K562 (cell line): ENCODE results near the gene RNF121. TPM values are rescaled to one million over a fixed set of nuclear protein-coding genes. Genes with fewer than 3 reads are reported as not detected.

ENCODE experiments used
- ATAC-seq: fragments of 200-7000 bp; cut with Tn5 transposase; 3 replicates; pipeline ENCODE4 v1.9.1; 2020; ENCODE audit warnings: moderate library complexity
- BruUV-seq: library from RNA; stranded (reverse); fragments of 400-500 nt; replicated peaks from 2 replicates; lab custom pipeline; 2021; lab: Mats Ljungman, UMichigan
- CTCF ChIA-PET: fragments of 300-600 bp; formaldehyde crosslinking; extraction: SDS; loops from one replicate; lab custom pipeline; 2021; ENCODE audit warnings: low intra/inter-chr PET ratio; lab: Yijun Ruan, JAX
- POLR2A ChIA-PET: fragments of 300-600, 350-650 bp; sonication (Branson Sonifier 250); formaldehyde crosslinking; extraction: SDS; loops from one replicate; lab custom pipeline; 2021; ENCODE audit warnings: antibody characterized with exemption, inconsistent platforms; lab: Yijun Ruan, JAX
- DNase-seq, 4 experiments: peaks; one replicate each; pipeline versions ENCODE4 v3.0.0 to v3.0.0-alpha.2; 2011 to 2018; ENCODE audit warnings: low spot score in 3 of 4, mixed read lengths in 3 of 4; ENCODE audit errors: extremely low read depth in 1 of 4
- FAIRE-seq: peaks from 2 replicates; lab custom pipeline; 2011; peaks lifted over from hg19 to GRCh38; lab: Jason Lieb, UNC
- H2AFZ ChIP-seq: 2 replicates; pipeline ENCODE4 v1.6.0; 2011; ENCODE audit warnings: low read depth, low read length, control low read depth, inconsistent platforms
- H3K27ac ChIP-seq: fragments of 200-600 bp; 3 replicates; pipeline ENCODE4 v1.8.0; 2011; ENCODE audit warnings: low read depth, mild to moderate bottlenecking, control low read depth, inconsistent platforms, low read length, moderate library complexity, mixed read lengths; ENCODE audit errors: extremely low read depth
- H3K27me3 ChIP-seq, 2 experiments: fragments of 300-600 bp in 1 of 2; 2 replicates in 1 of 2; 3 replicates in 1 of 2; pipeline versions ENCODE4 v1.6.0 to v1.8.0; 2011; ENCODE audit warnings: inconsistent platforms in 2 of 2, low read length in 2 of 2, mild to moderate bottlenecking in 1 of 2, mixed read lengths in 1 of 2, moderate library complexity in 1 of 2; ENCODE audit not compliant: control insufficient read depth in 2 of 2, insufficient read depth in 2 of 2
- H3K36me3 ChIP-seq: fragments of 300-600 bp; 3 replicates; pipeline ENCODE4 v1.8.0; 2011; ENCODE audit warnings: mild to moderate bottlenecking, low read length, inconsistent platforms; ENCODE audit not compliant: control insufficient read depth, insufficient read depth
- H3K4me1 ChIP-seq, 2 experiments: fragments of 200-600 bp in 1 of 2; replicated peaks in 1 of 2; 2 replicates in 1 of 2; 3 replicates in 1 of 2; pipeline versions ENCODE4 v1.5.1 to v1.8.0; 2011; ENCODE audit warnings: inconsistent platforms in 2 of 2, low read length in 2 of 2, mild to moderate bottlenecking in 1 of 2, mixed read lengths in 1 of 2, moderate library complexity in 1 of 2; ENCODE audit not compliant: control insufficient read depth in 2 of 2, insufficient read depth in 2 of 2
- H3K4me2 ChIP-seq: 2 replicates; pipeline ENCODE4 v1.6.1; 2011; ENCODE audit warnings: low read length, control low read depth, inconsistent platforms, mixed read lengths; ENCODE audit not compliant: insufficient read depth
- H3K4me3 ChIP-seq: fragments of 200-600 bp; sonication (generic), shearing (Covaris generic); 2 replicates; pipeline ENCODE4 v1.5.1; 2016; ENCODE audit warnings: control low read depth, inconsistent platforms
- H3K79me2 ChIP-seq: fragments of 200-600 bp; 3 replicates; pipeline ENCODE4 v1.8.0; 2011; ENCODE audit warnings: low read length, inconsistent platforms; ENCODE audit not compliant: control insufficient read depth, insufficient read depth
- H3K9ac ChIP-seq, 2 experiments: 2 replicates each; pipeline versions ENCODE4 v1.6.0 to v1.6.1; 2011; ENCODE audit warnings: low read depth in 2 of 2, low read length in 2 of 2, control low read depth in 1 of 2, inconsistent platforms in 1 of 2, mild to moderate bottlenecking in 1 of 2, mixed read lengths in 1 of 2; ENCODE audit not compliant: insufficient read depth in 1 of 2
- H3K9me1 ChIP-seq: one replicate; pipeline ENCODE4 v1.6.0; 2011; ENCODE audit warnings: inconsistent platforms, mild to moderate bottlenecking, low read length, moderate library complexity; ENCODE audit not compliant: control insufficient read depth, insufficient read depth
- H3K9me3 ChIP-seq: replicated peaks from 2 replicates; pipeline ENCODE4 v1.5.1; 2011; ENCODE audit warnings: low read depth, low read length, inconsistent platforms; ENCODE audit not compliant: control insufficient read depth, insufficient read depth
- H4K20me1 ChIP-seq: replicated peaks from 2 replicates; pipeline ENCODE4 v1.6.1; 2011; ENCODE audit warnings: low read length, inconsistent platforms, mixed read lengths; ENCODE audit not compliant: control insufficient read depth, insufficient read depth
- HBP1 ChIP-seq: fragments of 450-650 bp; formaldehyde crosslinking; IDR thresholded peaks from 2 replicates; pipeline ENCODE4 v1.4.0; 2022; ENCODE audit warnings: missing genetic modification characterization
- HDGF ChIP-seq: fragments of 450-650 bp; IDR thresholded peaks from 2 replicates; pipeline ENCODE4 v1.6.1; 2016
- KAT7 ChIP-seq: sonication (generic); formaldehyde crosslinking; IDR thresholded peaks from 2 replicates; pipeline ENCODE4 v1.8.0; 2022; ENCODE audit warnings: missing genetic modification reagents, mild to moderate bottlenecking, borderline replicate concordance
- MAFG ChIP-seq: fragments of 450-650 bp; conservative IDR thresholded peaks from 2 replicates; pipeline ENCODE4 v1.6.1; 2016; ENCODE audit warnings: missing genetic modification characterization, missing compliant biosample characterization
- PML ChIP-seq: IDR thresholded peaks from 2 replicates; pipeline ENCODE4 v1.6.1; 2012; ENCODE audit warnings: low read length, inconsistent platforms
- POLR2A ChIP-seq: fragments of 450-650 bp; conservative IDR thresholded peaks from 2 replicates; pipeline ENCODE4 v1.6.1; 2016
- POLR2G ChIP-seq: fragments of 200-400 bp; formaldehyde crosslinking; IDR thresholded peaks from 2 replicates; pipeline ENCODE4 v1.6.1; 2017; ENCODE audit warnings: low read depth, mild to moderate bottlenecking, antibody characterized with exemption, low read length, moderate library complexity
- RBM22 ChIP-seq: fragments of 200-400 bp; formaldehyde crosslinking; IDR thresholded peaks from 2 replicates; pipeline ENCODE4 v1.6.1; 2018; ENCODE audit warnings: low read length, low read depth; ENCODE audit not compliant: poor library complexity, severe bottlenecking
- SNAPC5 ChIP-seq: fragments of 250-450 bp; sonication (Bioruptor Pico); IDR thresholded peaks from 2 replicates; pipeline ENCODE4 v1.8.0; 2021; ENCODE audit warnings: moderate library complexity, mild to moderate bottlenecking, inconsistent platforms
- TAF9B ChIP-seq: fragments of 450-650 bp; IDR thresholded peaks from 2 replicates; pipeline ENCODE4 v1.6.1; 2018; ENCODE audit warnings: mild to moderate bottlenecking; ENCODE audit not compliant: partially characterized antibody
- TCFL5 ChIP-seq: fragments of 250-450 bp; sonication (Bioruptor Pico); conservative IDR thresholded peaks from 2 replicates; pipeline ENCODE4 v1.6.1; 2021; ENCODE audit warnings: mild to moderate bottlenecking, moderate library complexity, matching md5 sums
- TFAM ChIP-seq: fragments of 250-450 bp; sonication (Bioruptor Pico); conservative IDR thresholded peaks from 2 replicates; pipeline ENCODE4 v1.5.0; 2021; ENCODE audit warnings: mild to moderate bottlenecking, moderate library complexity
- THAP12 ChIP-seq: fragments of 250-450 bp; sonication (Bioruptor Pico); IDR thresholded peaks from 2 replicates; pipeline ENCODE4 v1.9.0; 2021; ENCODE audit warnings: mild to moderate bottlenecking, inconsistent platforms
- ZNF280A ChIP-seq: fragments of 450-650 bp; IDR thresholded peaks from 2 replicates; pipeline ENCODE4 v1.6.1; 2018; ENCODE audit warnings: mild to moderate bottlenecking, low read depth; ENCODE audit not compliant: partially characterized antibody
- ZNF324 ChIP-seq: fragments of 250-450 bp; sonication (Bioruptor Pico); IDR thresholded peaks from 2 replicates; pipeline ENCODE4 v1.4.0; 2020; ENCODE audit warnings: mild to moderate bottlenecking
- ZNF785 ChIP-seq: fragments of 250-450 bp; sonication (Bioruptor Pico); IDR thresholded peaks from 2 replicates; pipeline ENCODE4 v1.4.0; 2020; ENCODE audit warnings: mild to moderate bottlenecking
- WGBS: fragments of 100-300 bp; shearing (Covaris generic); methylation state at CpG from one replicate; pipeline ENCODE4 v1.1.6; 2016; ENCODE audit warnings: low coverage, mixed read lengths; ENCODE audit not compliant: insufficient coverage; ENCODE audit errors: missing lambda C conversion rate; 5-methylcytosine and 5-hydroxymethylcytosine counted together
- in situ Hi-C: fragments of 300-500 bp; cut with MboI; formaldehyde crosslinking; loops from 4 replicates; pipeline ENCODE4 v1.15.0; 2018; ENCODE audit warnings: inconsistent platforms, mixed read lengths
- intact Hi-C: fragments of 100-400 bp; cut with micrococcal nuclease; formaldehyde crosslinking; loops from 2 replicates; pipeline ENCODE4 v1.14.2; 2022
- polyA plus RNA-seq, 8 experiments: library from polyadenylated mRNA; depleted of rRNA in 4 of 8; stranded (reverse) in 5 of 8; unstranded in 3 of 8; fragments of >200 nt; fragmentation: Nextera tagmentation in 2 of 8; fragmentation: Illumina TruSeq in 1 of 8; extraction: Ambion mirVana in 2 of 8; extraction: Trizol in 1 of 8; gene quantifications; 2 replicates each; pipeline versions ENCODE4 v1.2.1 to v1.2.3, GENCODE V29; 2011 to 2014; ENCODE audit warnings: inconsistent platforms in 1 of 8, missing spikeins in 1 of 8
- total RNA-seq, 7 experiments: library from RNA; depleted of rRNA in 6 of 7; stranded (reverse); fragments of >200 nt in 6 of 7; fragmentation: Illumina TruSeq in 2 of 7; extraction: Trizol in 2 of 7; gene quantifications; 2 replicates each; pipeline versions ENCODE4 v1.2.1 to v1.2.3, GENCODE V29; 2011 to 2021; ENCODE audit warnings: low replicate concordance in 1 of 7

The RNF121 gene
- total and polyA plus RNA-seq, 9 of the 15 experiments (the other 6 are each of a cell fraction or from before 2014, with no cell fraction given) = 8.0 to 63.4 (median 20.5) TPM

- intact Hi-C loops (no loop called here), in situ Hi-C loops (no loop called here)
- H3K4me1 ChIP-seq = peaks cover 0 to 7% of the 10 kb centered on the region in 2 experiments; a peak in 1 of 5 replicates
- no TSS peak for BruUV-seq
- 88% methylated on average over 25 of the region's 33 CpGs for WGBS
- ATAC-seq (no peak), DNase-seq (no peak), FAIRE-seq (no peak)
- H3K36me3 ChIP-seq = peaks cover 96% of the 10 kb centered on the region
- H3K79me2 ChIP-seq = no peaks in the 10 kb centered on the region
- no peak overlapping the region for H3K4me3 ChIP-seq
- no peak overlapping the region for H3K4me2 ChIP-seq
- H3K27me3 ChIP-seq = no peaks in the 10 kb centered on the region
- POLR2A ChIA-PET = interaction anchor here (0.6 to 2.2 kb wide), 6 partner anchors 10 to 418 kb away, joined by 3 to 7 read pairs (median 4); no protein-coding TSS in a partner anchor
- CTCF ChIA-PET = no interaction called here
- peak overlapping the region in 1 of 2 experiments; percentile 10; a peak in 1 of 4 replicates for H3K9ac ChIP-seq
- no peaks in the 10 kb centered on the region for H3K9me3 ChIP-seq
- peaks cover 5% of the 10 kb centered on the region; the same call in 1 of the 2 replicates for H4K20me1 ChIP-seq
- no peaks in the 10 kb centered on the region for H3K9me1 ChIP-seq
- no peak overlapping the region for H2AFZ ChIP-seq
- H3K27ac ChIP-seq = no peak overlapping the region
- TF ChIP-seq POLR2G (peak; percentile 70), ZNF785 (CRISPR knock-in tag) (no peak), KAT7 (CRISPR knock-in tag) (no peak), HDGF (no peak), HBP1 (CRISPR knock-in tag) (no peak), MAFG (no peak), TFAM (CRISPR knock-in tag) (no peak), PML (no peak), SNAPC5 (CRISPR knock-in tag) (no peak), ZNF324 (no peak), RBM22 (peak; percentile 31), POLR2A (no peak), TCFL5 (no peak), THAP12 (CRISPR knock-in tag) (no peak), TAF9B (no peak), ZNF280A (no peak)
Observed at GRCh38 chr11:72012897-72013721, 84.3 kb downstream of the RNF121 start.
